Endothelial cell of umbilical vein (primary cell): Measurements from ENCODE around the gene FPR1. TPM values are rescaled to one million over a fixed set of nuclear protein-coding genes. Genes with fewer than 3 reads are reported as not detected.

Experiments
- BruUV-seq: library from RNA; stranded (reverse); fragments of 400-500 nt; replicated peaks from 2 replicates; lab custom pipeline; 2021; lab: Mats Ljungman, UMichigan
- CTCF ChIA-PET: fragments of 300-600, 350-600 bp; sonication (Branson Sonifier 250); formaldehyde crosslinking; loops from one replicate; lab custom pipeline; 2021; ENCODE audit warnings: antibody characterized with exemption, inconsistent platforms; lab: Charles Lee
- POLR2A ChIA-PET: fragments of 300-600, 350-600 bp; sonication (Branson Sonifier 250); formaldehyde crosslinking; loops from one replicate; lab custom pipeline; 2021; ENCODE audit warnings: antibody characterized with exemption, inconsistent platforms; lab: Charles Lee
- DNase-seq: peaks from one replicate; pipeline ENCODE4 v3.0.0-alpha.2; 2011; ENCODE audit warnings: low read depth, low spot score
- FAIRE-seq: peaks from 2 replicates; lab custom pipeline; 2011; peaks lifted over from hg19 to GRCh38; lab: Jason Lieb, UNC
- H2AFZ ChIP-seq: 2 replicates; pipeline ENCODE4 v1.6.0; 2012; ENCODE audit warnings: low read depth, low read length, control low read depth, inconsistent platforms
- H3K27ac ChIP-seq: 2 replicates; pipeline ENCODE4 v1.5.1; 2011; ENCODE audit warnings: low read depth, mild to moderate bottlenecking, control low read depth, low read length, moderate library complexity; ENCODE audit not compliant: insufficient read depth
- H3K27me3 ChIP-seq, 2 experiments: 2 replicates each; pipeline versions ENCODE4 v1.6.0 to v1.6.1; 2011; ENCODE audit warnings: low read length in 2 of 2, mixed read lengths in 1 of 2; ENCODE audit not compliant: control insufficient read depth in 2 of 2, insufficient read depth in 2 of 2
- H3K36me3 ChIP-seq, 2 experiments: 2 replicates in 1 of 2; 3 replicates in 1 of 2; pipeline ENCODE4 v1.5.1; 2011; ENCODE audit warnings: low read length in 2 of 2, mild to moderate bottlenecking in 1 of 2, moderate library complexity in 1 of 2; ENCODE audit not compliant: control insufficient read depth in 2 of 2, insufficient read depth in 2 of 2; ENCODE audit errors: extremely low read depth in 1 of 2
- H3K4me1 ChIP-seq: 3 replicates; pipeline ENCODE4 v1.5.1; 2011; ENCODE audit warnings: mild to moderate bottlenecking, low read length; ENCODE audit not compliant: control insufficient read depth, insufficient read depth; ENCODE audit errors: extremely low read depth
- H3K4me2 ChIP-seq: 2 replicates; pipeline ENCODE4 v1.6.1; 2011; ENCODE audit warnings: low read length, control low read depth, mixed read lengths; ENCODE audit not compliant: insufficient read depth
- H3K4me3 ChIP-seq, 3 experiments: fragments of 200-600 bp in 1 of 3; sonication (generic), shearing (Covaris generic) in 1 of 3; replicated peaks in 1 of 3; 2 replicates each; pipeline ENCODE4 v1.5.1; 2011 to 2016; ENCODE audit warnings: control low read depth in 3 of 3, low read length in 3 of 3, mild to moderate bottlenecking in 2 of 3, inconsistent platforms in 1 of 3, low read depth in 1 of 3, moderate library complexity in 1 of 3; ENCODE audit not compliant: insufficient read depth in 1 of 3
- H3K79me2 ChIP-seq: 2 replicates; pipeline ENCODE4 v1.6.0; 2012; ENCODE audit warnings: low read length, inconsistent platforms; ENCODE audit not compliant: control insufficient read depth, insufficient read depth
- H3K9ac ChIP-seq: replicated peaks from 2 replicates; pipeline ENCODE3; 2011; ENCODE audit warnings: low read length, control low read depth; ENCODE audit not compliant: insufficient read depth; ENCODE audit errors: extremely low read depth
- H3K9me1 ChIP-seq: replicated peaks from 3 replicates; pipeline ENCODE4 v1.6.0; 2011; ENCODE audit warnings: mild to moderate bottlenecking, low read length; ENCODE audit not compliant: control insufficient read depth, insufficient read depth; ENCODE audit errors: extremely low read depth
- H3K9me3 ChIP-seq: replicated peaks from 2 replicates; pipeline ENCODE4 v1.5.1; 2012; ENCODE audit warnings: low read length, inconsistent platforms; ENCODE audit not compliant: control insufficient read depth, insufficient read depth
- H4K20me1 ChIP-seq: replicated peaks from 2 replicates; pipeline ENCODE3; 2011; ENCODE audit warnings: mild to moderate bottlenecking, low read length; ENCODE audit not compliant: control insufficient read depth, insufficient read depth; ENCODE audit errors: extremely low read depth
- EZH2 ChIP-seq: IDR thresholded peaks from 2 replicates; pipeline ENCODE4 v1.6.1; 2012; ENCODE audit warnings: borderline replicate concordance, low read depth, mild to moderate bottlenecking, moderate library complexity, low read length, inconsistent platforms; ENCODE audit not compliant: severe bottlenecking
- FOS ChIP-seq: IDR thresholded peaks from 2 replicates; pipeline ENCODE4 v1.6.1; 2011; ENCODE audit warnings: mild to moderate bottlenecking, low read length, moderate library complexity, borderline replicate concordance; ENCODE audit not compliant: insufficient read depth
- GATA2 ChIP-seq: IDR thresholded peaks from 2 replicates; pipeline ENCODE4 v1.7.0; 2011; ENCODE audit warnings: low read depth, mild to moderate bottlenecking, moderate library complexity, mixed read lengths, low read length; ENCODE audit not compliant: insufficient read length, insufficient read depth
- JUN ChIP-seq: IDR thresholded peaks from 2 replicates; pipeline ENCODE4 v1.6.1; 2011; ENCODE audit warnings: borderline replicate concordance, low read depth; ENCODE audit not compliant: insufficient read length, insufficient read depth
- MYC ChIP-seq: IDR thresholded peaks from one replicate; pipeline ENCODE4 v1.6.1; 2011; ENCODE audit warnings: mild to moderate bottlenecking, low read depth, low read length
- POLR2A ChIP-seq: IDR thresholded peaks from 2 replicates; pipeline ENCODE4 v1.6.1; 2012; ENCODE audit warnings: low read depth, mild to moderate bottlenecking, control low read depth, low read length
- POLR2AphosphoS5 ChIP-seq: IDR thresholded peaks from 2 replicates; pipeline ENCODE4 v1.6.1; 2012; ENCODE audit warnings: low read depth, mild to moderate bottlenecking, control low read depth, low read length, moderate library complexity; ENCODE audit not compliant: insufficient read depth
- dilution Hi-C: fragments of 300-500 bp; cut with MboI; formaldehyde crosslinking; loops from one replicate; pipeline ENCODE4 v1.15.0; 2019; ENCODE audit warnings: low sequenced_read_pairs; ENCODE audit not compliant: extremely low pct_ligation_motif_present
- intact Hi-C: fragments of 100-400 bp; cut with micrococcal nuclease; formaldehyde crosslinking; loops from one replicate; pipeline ENCODE4 v1.10.0; 2022
- polyA plus RNA-seq, 4 experiments: library from polyadenylated mRNA; depleted of rRNA in 3 of 4; stranded (reverse) in 3 of 4; unstranded in 1 of 4; fragments of >200 nt; gene quantifications; 2 replicates each; pipeline versions ENCODE4 v1.2.1 to v1.2.3, GENCODE V29; 2011 to 2012; ENCODE audit warnings: missing spikeins in 1 of 4
- total RNA-seq: library from RNA; stranded (reverse); gene quantifications from 2 replicates; pipeline ENCODE4 v1.2.3, GENCODE V29; 2021
- TF ChIP-seq, protein P1 (sequence below), 2 donors: IDR thresholded peaks; 1 replicate in 1 of 2; 2 replicates in 1 of 2; pipeline ENCODE4 v1.5.1; 2011; ENCODE audit warnings: low read length in 2 of 2, mild to moderate bottlenecking in 2 of 2, moderate library complexity in 2 of 2, control low read depth in 1 of 2, inconsistent platforms in 1 of 2, low read depth in 1 of 2; ENCODE audit not compliant: insufficient read depth in 1 of 2; ENCODE audit errors: extremely low read depth in 1 of 2
- TF ChIP-seq, protein P2 (sequence below): IDR thresholded peaks from 2 replicates; pipeline ENCODE4 v1.6.1; 2011; ENCODE audit not compliant: insufficient read depth, insufficient read length

The FPR1 gene
- total and polyA plus RNA-seq, 2 donors (not counting 3 experiments of a cell fraction or from before 2014, with no cell fraction given), result not detected

DNA sequence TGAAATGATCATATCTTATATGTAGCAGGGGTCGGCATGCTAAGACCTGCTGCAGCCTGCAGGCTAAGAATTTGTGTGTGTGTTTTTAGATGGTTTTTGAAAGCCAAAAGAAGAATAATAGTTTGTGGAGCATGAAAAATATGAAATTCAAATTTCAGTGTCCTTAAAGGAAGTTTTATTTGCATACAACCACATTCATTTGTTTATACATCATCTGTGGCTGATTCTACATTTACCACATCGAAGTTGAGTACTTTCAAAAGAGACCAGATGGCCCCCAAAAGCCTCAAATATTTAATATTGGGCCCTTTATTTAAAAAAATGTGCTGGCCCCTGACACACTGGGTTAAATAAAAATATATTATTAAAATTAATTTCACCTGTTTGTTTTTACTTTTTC lies 29.2 kb downstream of the FPR1 start:
- Histone ChIP-seq H3K9ac (no peak overlapping the region), H3K9me3 (no peaks in the 10 kb centered on the region), H3K27ac (no peak overlapping the region), H2AFZ (no peak overlapping the region), H3K27me3 (peaks cover 18 to 32% of the 10 kb centered on the region in 2 experiments), H4K20me1 (no peaks in the 10 kb centered on the region), H3K79me2 (no peaks in the 10 kb centered on the region), H3K9me1 (no peaks in the 10 kb centered on the region), H3K4me2 (no peak overlapping the region), H3K36me3 (no peaks in the 10 kb centered on the region), H3K4me3 (no peak overlapping the region), H3K4me1 (no peaks in the 10 kb centered on the region)
- POLR2A ChIA-PET, result no interaction called here
- TF ChIP-seq GATA2, result no peak
- CTCF ChIA-PET, result no interaction called here
- FAIRE-seq, result no peak
- no peak for DNase-seq
- BruUV-seq, result no TSS peak
- dilution Hi-C loops (no loop called here), intact Hi-C loops (no loop called here)

- FAIRE-seq (no peak), DNase-seq (no peak)
- no peaks in the 10 kb centered on the region for H3K9me1 ChIP-seq
- ChIA-PET CTCF (no interaction called here), POLR2A (no interaction called here)
- no peaks in the 10 kb centered on the region for H3K36me3 ChIP-seq
- no peak overlapping the region for H3K9ac ChIP-seq
- H3K4me1 ChIP-seq, result no peaks in the 10 kb centered on the region
- no TSS peak for BruUV-seq
- no peaks in the 10 kb centered on the region for H4K20me1 ChIP-seq
- no peak overlapping the region for H3K4me2 ChIP-seq
- no peak overlapping the region for H3K27ac ChIP-seq
- dilution Hi-C loops, result no loop called here
- no peaks in the 10 kb centered on the region for H3K79me2 ChIP-seq
- no peak overlapping the region for H2AFZ ChIP-seq
- no peaks in the 10 kb centered on the region for H3K9me3 ChIP-seq
- intact Hi-C loops, result no loop called here
- no peak overlapping the region for H3K4me3 ChIP-seq
- TF ChIP-seq MYC (no peak), FOS (no peak), POLR2A (no peak), POLR2AphosphoS5 (no peak), EZH2 (no peak), GATA2 (no peak), JUN (no peak)
- TF ChIP-seq, protein P1, sequence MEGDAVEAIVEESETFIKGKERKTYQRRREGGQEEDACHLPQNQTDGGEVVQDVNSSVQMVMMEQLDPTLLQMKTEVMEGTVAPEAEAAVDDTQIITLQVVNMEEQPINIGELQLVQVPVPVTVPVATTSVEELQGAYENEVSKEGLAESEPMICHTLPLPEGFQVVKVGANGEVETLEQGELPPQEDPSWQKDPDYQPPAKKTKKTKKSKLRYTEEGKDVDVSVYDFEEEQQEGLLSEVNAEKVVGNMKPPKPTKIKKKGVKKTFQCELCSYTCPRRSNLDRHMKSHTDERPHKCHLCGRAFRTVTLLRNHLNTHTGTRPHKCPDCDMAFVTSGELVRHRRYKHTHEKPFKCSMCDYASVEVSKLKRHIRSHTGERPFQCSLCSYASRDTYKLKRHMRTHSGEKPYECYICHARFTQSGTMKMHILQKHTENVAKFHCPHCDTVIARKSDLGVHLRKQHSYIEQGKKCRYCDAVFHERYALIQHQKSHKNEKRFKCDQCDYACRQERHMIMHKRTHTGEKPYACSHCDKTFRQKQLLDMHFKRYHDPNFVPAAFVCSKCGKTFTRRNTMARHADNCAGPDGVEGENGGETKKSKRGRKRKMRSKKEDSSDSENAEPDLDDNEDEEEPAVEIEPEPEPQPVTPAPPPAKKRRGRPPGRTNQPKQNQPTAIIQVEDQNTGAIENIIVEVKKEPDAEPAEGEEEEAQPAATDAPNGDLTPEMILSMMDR (IDR thresholded peaks at IDR 0.05; ENCODE audit: extremely low read depth in 1 of 2, insufficient read depth in 1 of 2, low read depth in 1 of 2, low read length in 2 of 2), result no peak
- TF ChIP-seq, protein P2, sequence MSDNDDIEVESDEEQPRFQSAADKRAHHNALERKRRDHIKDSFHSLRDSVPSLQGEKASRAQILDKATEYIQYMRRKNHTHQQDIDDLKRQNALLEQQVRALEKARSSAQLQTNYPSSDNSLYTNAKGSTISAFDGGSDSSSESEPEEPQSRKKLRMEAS, result no peak
- peaks cover 18 to 32% of the 10 kb centered on the region in 2 experiments for H3K27me3 ChIP-seq
Observed at GRCh38 chr19:51721905-51722304, 29.8 kb downstream of the FPR1 start.
